SK-MEL-5 (cell line): ENCODE measurements around the gene PCDHAC2. TPM values are rescaled to one million over a fixed set of nuclear protein-coding genes. Genes with fewer than 3 reads are reported as not detected.

Source experiments
- DNase-seq: peaks from one replicate; pipeline ENCODE4 v3.0.0-alpha.2; 2016; ENCODE audit warnings: low read depth, low spot score
- in situ Hi-C: cut with HindIII; loops from 2 replicates; pipeline ENCODE4 v1.10.0; 2016; ENCODE audit warnings: low sequenced_read_pairs, high pct_unique_total_duplicates, low pct_unique_long_range_greater_than_20kb
- polyA plus RNA-seq, 2 experiments: library from polyadenylated mRNA; depleted of rRNA; stranded (reverse); fragments of >200 nt; gene quantifications; 2 replicates each; pipeline ENCODE4 v1.2.3, GENCODE V29; 2015
- total RNA-seq: library from RNA; depleted of rRNA; stranded (reverse); fragments of >200 nt; shearing (Covaris generic); gene quantifications from 2 replicates; pipeline ENCODE4 v1.2.3, GENCODE V29; 2014; rRNA removed

PCDHAC2 gene
- total RNA-seq: 0.32 TPM in 2 replicates
- 0.29 and 0.37 TPM in 2 replicates for polyA plus RNA-seq (2015; cell fraction: cytosol; rRNA removed)
- 0.84 TPM in 1 of 2 replicates, not detected in the other for polyA plus RNA-seq (2015; cell fraction: nucleus; rRNA removed)

- in situ Hi-C loops: no loop called here
- peak; percentile 7 for DNase-seq
These were observed at the start of gene PCDHAC2 for GRCh38 chr5:140966293-140967225. Gene PCDHAC2, plus strand, starts transcription at chr5:140966476. Its CDS starts 291 bp downstream, at chr5:140966767.

GRCh38 chr5:140923601-140924000, 42.7 kb upstream of the PCDHAC2 start:
- DNase-seq: no peak
- in situ Hi-C loops: no loop called here

- DNase-seq: no peak
- in situ Hi-C loops: no loop called here
These were observed 40.4 kb upstream of the PCDHAC2 start, which contains the start of gene PCDHAC1 for GRCh38 chr5:140925806-140926442. Gene PCDHAC1, plus strand, starts transcription at chr5:140926299. Its CDS starts 594 bp downstream, at chr5:140926893.

GRCh38 chr5:140926443-140927227, 39.6 kb upstream of the PCDHAC2 start:
- DNase-seq: peak; percentile 68
- in situ Hi-C loops: no loop called here

GRCh38 chr5:140927228-140927573, 39.1 kb upstream of the PCDHAC2 start:
- in situ Hi-C loops: no loop called here
- DNase-seq: no peak

- peak; percentile 19 for DNase-seq
- in situ Hi-C loops: no loop called here
These were observed 31.2 kb upstream of the PCDHAC2 start for GRCh38 chr5:140934964-140935606.

- in situ Hi-C loops: no loop called here
- DNase-seq: no peak
These were observed 19.7 kb upstream of the PCDHAC2 start for GRCh38 chr5:140946578-140946977.

- no peak for DNase-seq
- in situ Hi-C loops: no loop called here
These were observed 14.6 kb upstream of the PCDHAC2 start for GRCh38 chr5:140951636-140952035.

GRCh38 chr5:140953234-140953633, 13.0 kb upstream of the PCDHAC2 start:
- DNase-seq: no peak
- in situ Hi-C loops: no loop called here

- in situ Hi-C loops: no loop called here
- DNase-seq: no peak
These were observed 4.1 kb upstream of the PCDHAC2 start for GRCh38 chr5:140962190-140962589.

- DNase-seq: no peak
- in situ Hi-C loops: no loop called here
These were observed 1.9 kb upstream of the PCDHAC2 start for GRCh38 chr5:140964356-140964755.

- in situ Hi-C loops: no loop called here
- DNase-seq: no peak
These were observed 377 bp upstream of the PCDHAC2 start for GRCh38 chr5:140965905-140966292.

GRCh38 chr5:140967226-140967893, 1.1 kb downstream of the PCDHAC2 start:
- in situ Hi-C loops: no loop called here
- no peak for DNase-seq

GRCh38 chr5:140969880-140970279, 3.6 kb downstream of the PCDHAC2 start:
- in situ Hi-C loops: no loop called here
- no peak for DNase-seq

- in situ Hi-C loops: no loop called here
- no peak for DNase-seq
These were observed 7.3 kb downstream of the PCDHAC2 start for GRCh38 chr5:140973550-140973949.

GRCh38 chr5:140977003-140977402, 10.7 kb downstream of the PCDHAC2 start:
- in situ Hi-C loops: no loop called here
- no peak for DNase-seq

- in situ Hi-C loops: no loop called here
- no peak for DNase-seq
These were observed 12.0 kb downstream of the PCDHAC2 start for GRCh38 chr5:140978260-140978659.
